ENCODE measurements around the gene SLC30A2.

DNA sequence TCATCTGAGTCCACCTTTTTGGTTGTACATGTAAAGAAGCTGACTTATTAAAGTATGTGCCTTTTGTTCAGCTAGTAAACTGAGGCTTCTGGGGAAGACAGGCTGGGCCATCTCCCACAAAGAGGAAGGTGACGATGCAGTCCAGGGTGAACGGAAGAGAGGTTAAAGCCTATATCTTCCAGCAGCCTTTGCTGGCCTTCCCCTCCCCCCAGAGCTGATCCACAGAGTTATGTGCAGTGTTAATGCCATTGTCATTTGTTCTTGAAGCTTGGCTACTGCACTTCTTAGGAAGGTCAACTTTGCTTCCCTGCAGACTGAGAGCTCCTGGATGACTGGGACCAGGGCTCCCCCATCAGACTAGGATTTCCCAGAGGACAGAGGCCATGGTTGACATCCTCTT lies 2.2 kb downstream of the SLC30A2 start:
- TF ChIP-seq CTCF (IDR thresholded peaks at IDR 0.05) (no peak), POLR2A (IDR thresholded peaks at IDR 0.05) (no peak)

Data from heart left ventricle (tissue), 13 donors.